GM21723 (cell line): Measurements from ENCODE around the gene ACTA2.

ENCODE experiments used
- ATAC-seq: cut with Tn5 transposase; IDR thresholded peaks from one replicate; pipeline ENCODE4 v1.9.1; 2021; ENCODE audit warnings: mild to moderate bottlenecking, moderate library complexity; ENCODE audit not compliant: unreplicated experiment

Gene ACTA2

DNA sequence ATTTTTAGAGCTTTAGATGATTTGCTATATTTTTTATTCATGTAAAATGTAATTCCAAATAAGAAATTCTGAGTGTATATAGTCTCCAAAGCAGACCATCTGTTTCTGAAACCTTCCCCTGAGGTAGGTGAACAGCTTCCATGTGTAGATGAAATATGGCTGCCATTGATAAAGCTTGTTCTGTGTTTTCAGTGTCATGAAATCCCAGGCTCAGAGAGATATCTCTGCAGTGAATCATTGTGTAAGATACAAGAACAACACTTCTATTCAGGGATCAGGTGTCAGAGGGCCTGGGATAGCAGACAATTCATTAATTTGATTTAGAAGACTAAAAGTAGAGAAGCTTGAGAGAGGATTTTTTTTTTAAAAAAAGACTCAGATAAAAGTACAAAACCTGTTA is 29.1 kb downstream of the ACTA2 start:
- ATAC-seq = no peak

DNA sequence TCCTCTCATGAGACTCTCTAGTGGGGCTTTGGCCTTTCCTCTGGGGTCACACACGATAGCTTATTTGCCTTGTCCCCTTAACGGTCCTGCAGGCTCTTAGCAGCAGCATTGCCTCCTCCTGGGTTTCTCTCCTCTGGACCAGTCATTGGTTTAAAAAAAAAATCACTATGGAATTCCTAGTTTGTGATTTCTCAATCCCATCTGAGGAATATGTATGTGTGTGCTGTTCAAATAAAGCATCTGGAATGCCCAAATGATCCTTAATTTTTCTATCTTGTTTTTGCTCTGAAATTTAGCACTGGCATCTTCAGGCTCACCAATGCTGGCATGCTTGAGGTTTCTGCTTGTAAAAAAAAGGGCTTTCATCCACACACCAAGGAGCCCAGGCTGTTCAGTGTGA is 30.5 kb downstream of the ACTA2 start:
- ATAC-seq = no peak

DNA sequence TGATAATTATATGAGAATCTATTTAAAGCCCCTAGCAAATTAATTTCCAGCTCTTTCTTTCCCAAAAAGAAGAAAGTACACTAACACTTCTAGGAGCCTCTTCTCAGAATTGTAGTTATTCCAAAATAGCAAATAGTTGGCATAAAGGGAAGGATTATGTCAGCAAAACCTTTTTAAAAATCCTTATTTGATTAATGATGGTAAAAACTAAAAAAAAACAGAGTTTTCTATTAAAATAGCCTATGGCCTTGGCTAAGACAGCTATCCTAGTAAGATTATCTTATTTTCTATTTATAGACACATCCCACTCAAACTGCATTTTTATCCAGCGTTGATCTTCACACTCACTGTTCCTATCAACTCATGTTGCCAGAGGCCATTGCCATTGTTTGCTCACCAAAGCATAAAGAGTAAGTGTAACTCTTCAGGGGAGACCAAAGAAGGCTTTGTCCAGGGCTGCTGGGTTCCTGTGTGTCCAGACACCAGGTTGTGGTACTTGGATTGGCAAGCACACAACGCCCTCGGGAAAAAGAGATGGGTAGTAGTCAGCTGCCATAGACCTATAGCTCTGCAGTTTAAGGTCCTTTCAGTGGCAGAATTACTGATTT is 31.5 kb downstream of the ACTA2 start:
- ATAC-seq = no peak

DNA sequence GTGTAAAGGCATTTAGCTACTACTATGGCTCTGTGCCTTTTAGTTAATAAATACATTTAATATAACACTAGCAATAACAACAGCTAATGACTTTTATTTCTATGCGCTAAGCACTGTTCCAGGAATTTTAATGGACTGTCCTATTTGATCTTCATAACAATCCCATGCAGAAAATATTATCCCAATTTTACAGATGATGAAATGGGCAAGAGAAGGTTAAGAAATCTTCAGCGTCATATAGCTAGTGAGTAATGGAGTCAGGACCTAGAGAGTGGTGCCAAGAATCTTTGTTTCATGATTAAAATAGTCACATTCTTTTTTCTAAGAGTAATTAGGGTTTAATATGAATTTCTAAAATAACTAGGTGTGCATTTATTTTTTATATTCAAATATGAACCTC is 32.4 kb downstream of the ACTA2 start:
- no peak for ATAC-seq

DNA sequence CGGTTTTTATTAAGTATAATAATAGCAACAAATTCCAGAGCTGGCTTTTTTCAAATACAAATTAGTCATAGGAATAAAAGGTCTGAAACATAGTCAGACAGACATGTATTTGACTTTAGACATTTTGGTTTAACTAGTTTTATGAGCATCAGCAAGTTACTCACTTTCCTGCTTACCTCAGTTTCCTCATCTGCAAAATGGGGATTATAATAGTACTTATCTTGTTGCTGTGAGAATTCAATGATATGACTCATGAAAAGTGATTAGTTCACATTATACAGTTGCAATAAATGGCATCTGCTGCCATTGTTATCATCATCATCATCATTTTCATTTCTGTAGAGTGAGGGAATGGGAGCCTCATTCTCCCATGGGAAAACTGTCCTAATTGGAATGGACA is 33.5 kb downstream of the ACTA2 start:
- no peak for ATAC-seq

DNA sequence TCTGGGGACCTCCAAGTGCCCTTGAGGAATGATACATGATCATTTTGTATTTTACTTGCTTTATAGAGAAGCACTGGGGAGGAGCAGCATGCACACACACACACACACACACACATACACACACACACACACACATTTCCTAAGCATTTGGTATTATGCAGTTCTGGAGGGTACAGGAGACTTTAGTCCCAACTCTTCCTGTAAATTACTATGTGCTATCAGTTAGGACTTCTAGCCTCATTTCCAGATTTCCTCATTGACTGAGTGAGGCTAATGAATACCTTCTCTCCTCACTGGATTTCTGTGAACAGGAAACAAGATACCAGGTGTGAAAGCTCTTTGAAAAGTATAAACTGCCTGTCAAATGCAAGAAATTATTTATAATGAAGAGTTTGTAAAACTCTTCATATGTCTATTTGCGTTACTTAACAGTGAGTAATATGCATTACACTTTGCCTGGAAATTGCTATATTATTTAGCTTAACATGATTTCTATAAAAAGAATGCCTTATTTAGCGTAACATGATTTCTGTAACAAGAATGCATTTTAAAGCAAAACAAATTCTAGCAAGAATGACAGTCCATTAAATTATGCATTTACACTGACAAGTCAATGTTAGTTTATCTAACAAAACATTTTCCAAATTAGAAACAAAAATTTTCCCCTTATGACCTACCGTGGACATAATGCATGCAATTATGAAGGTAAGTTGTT is 34.2 kb downstream of the ACTA2 start:
- no peak for ATAC-seq

DNA sequence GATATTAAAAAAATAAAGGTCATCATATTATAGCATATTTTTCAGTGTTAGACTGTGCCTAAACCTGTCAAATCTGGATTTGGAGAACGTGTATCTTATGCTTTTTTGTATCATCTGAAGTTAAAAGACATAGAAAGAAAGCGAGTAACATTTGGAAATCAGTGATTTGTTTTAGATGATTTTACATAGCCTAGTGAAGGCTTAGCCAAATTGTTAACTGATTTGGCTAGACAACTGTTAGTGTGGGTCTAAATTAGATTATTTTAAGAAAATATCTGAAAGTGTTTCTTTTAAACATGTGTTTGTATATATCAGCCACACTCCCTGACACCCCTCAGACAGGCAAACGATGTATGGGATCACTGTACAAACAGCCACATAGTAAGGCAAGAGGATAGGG is 35.6 kb downstream of the ACTA2 start:
- no peak for ATAC-seq

DNA sequence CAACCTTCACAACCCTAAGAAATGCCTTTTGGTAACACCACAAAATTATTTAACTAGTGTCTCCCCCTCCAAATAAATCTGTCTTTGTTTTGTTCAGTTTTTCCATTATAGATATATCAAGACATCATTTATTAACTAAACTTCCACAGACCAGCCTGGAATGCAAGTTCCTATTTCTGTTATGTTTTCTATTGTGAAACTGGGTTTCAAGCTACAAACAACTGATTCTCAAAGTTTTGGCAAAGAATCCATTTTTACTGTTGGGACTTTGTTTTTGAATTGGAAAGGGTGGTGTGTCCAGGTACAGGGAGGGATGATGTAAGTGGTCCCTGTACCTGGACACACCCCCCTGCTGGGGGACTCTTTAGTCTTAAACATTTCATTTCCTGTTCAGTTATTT is 36.3 kb downstream of the ACTA2 start:
- ATAC-seq = no peak

DNA sequence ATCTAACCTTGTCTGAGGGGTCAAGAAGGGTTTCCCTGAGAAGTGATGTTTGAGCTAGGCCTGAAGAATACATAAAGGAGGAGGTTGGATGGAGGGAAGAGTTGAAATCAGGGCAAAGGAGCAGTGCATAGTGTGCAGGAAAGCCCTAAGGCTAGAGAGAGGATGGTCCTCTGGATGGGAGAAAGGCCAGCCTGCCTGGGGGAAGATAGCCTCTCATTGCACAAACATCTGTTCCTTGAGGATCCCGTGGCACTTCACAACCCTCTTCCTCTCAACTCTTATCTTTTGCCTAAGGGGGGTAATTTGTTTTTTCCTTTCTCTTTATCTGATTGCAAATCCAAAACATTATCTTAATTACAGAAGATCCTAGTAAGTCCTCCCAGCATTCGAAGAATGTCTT is 36.8 kb downstream of the ACTA2 start:
- ATAC-seq = no peak

DNA sequence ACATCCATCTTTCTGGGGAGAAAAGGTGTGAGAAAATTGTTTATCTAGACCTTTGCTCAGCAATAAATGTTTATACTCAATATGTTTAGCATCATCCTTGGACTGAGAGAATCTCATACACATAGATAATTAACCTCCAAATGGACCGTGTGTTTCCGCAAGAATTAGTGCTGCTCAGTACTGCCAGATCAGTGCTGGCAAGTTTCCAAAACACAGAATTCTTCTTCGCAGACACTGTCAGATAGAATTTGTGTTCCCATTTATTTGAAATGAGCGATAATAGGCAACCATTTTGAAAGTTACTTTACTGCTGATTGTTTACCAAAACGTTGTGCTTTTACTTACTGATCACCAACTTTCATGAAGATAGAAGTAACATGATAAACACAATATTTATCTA is 38.8 kb downstream of the ACTA2 start:
- ATAC-seq = no peak

DNA sequence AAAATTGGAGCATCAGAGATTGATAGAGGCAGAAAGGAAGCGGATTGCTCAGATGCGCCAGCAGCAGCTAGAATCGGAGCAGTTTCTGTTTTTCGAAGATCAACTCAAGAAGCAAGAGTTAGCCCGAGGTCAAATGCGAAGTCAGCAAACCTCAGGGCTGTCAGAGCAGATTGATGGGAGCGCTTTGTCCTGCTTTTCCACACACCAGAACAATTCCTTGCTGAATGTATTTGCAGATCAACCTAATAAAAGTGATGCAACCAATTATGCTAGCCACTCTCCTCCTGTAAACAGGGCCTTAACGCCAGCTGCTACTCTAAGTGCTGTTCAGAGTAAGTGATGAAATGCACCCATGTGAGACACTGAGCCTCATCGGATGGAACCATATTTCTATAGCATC is 39.4 kb downstream of the ACTA2 start:
- ATAC-seq = no peak

DNA sequence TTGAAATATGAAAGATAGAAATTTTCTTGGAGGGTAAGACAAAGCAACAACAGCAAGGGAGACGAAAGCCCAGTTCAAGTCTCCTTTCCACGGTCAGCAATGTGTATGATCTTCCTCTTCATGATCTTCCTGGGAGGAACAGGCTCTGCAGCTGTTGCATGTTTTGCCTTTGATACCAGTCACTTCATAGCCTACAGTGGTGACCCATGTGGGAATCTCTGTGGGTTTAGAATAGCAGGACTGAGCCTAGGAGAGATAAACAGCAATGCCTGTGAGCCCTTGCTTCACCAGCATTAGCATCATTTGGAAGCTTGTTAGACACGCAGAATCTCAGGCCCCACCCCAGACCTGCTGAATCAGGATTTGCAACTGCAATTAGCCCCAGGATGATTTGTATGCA is 40.7 kb downstream of the ACTA2 start:
- ATAC-seq = no peak

DNA sequence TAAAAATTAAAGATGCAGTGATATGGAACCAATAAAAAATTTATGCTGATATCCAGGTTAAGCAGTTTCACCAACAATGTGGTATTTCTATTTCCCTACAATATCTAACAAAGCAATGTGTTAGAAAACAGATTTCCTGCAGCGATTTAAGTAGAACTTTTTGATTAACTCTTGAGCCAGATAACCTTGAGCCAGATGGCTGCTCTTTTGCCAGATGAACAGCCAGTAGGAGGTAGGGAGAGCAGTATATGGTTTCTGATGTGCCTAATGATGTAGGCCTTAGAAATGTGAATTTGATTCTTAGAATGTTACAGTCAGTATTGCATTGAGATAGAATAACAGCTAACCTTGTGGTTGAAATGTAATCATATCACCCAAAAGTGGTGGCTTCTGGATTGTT is 41.5 kb downstream of the ACTA2 start:
- no peak for ATAC-seq

DNA sequence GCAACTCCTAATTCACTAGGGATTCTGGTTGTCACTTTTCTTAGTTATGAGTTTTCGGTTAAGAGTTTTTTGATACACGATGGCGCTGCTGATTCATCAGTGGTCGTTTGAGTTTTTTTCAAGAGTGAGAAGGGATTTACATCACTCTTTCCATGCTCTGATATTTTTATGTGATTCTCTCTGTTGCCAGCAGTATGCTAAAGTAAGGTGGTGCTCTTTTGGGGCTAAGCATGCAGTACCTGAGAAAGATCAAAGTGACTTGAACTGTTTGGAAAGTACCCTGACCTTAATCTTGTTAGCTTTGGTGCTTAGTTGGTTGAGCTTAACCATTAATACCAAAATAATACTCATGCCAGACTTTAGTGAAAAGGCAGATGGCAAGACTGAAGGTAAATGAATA is 44.4 kb downstream of the ACTA2 start:
- ATAC-seq = no peak

DNA sequence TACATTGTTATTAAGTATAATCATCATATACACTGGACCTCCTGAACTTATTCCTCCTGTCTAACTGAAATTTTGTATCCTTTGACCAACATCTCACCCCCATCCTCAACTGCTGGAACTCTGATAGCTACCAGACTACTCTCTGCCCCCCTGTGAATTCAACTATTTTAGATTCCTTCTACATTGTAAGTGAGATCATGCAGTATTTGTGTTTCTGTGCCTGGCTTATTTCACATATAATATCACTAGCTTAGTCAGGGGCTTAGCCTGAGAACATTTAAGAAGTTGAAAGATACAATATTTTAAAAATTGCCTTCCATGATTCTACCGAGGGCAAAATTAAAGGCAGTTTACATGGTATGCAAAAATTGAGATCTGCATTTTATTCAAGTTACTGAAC is 45.7 kb downstream of the ACTA2 start:
- ATAC-seq = no peak

DNA sequence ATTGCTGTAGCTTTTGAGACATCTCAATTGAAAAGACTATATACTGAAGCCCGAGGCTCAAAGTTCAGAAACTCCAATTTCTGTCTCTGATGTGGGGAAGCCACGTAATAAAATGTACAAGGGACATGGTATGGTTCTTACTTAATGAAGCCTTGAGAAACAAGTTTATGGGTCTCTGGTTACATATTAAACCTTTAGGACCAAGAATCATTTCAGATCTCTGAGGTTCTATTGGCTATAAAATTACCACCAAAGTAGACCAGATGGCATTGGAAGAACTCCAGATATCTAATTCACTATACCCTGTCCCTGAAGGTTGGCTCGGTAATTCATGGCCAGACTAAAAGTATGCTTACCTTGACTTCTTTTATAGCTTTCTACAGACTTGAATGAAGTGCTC is 48.9 kb downstream of the ACTA2 start:
- no peak for ATAC-seq

DNA sequence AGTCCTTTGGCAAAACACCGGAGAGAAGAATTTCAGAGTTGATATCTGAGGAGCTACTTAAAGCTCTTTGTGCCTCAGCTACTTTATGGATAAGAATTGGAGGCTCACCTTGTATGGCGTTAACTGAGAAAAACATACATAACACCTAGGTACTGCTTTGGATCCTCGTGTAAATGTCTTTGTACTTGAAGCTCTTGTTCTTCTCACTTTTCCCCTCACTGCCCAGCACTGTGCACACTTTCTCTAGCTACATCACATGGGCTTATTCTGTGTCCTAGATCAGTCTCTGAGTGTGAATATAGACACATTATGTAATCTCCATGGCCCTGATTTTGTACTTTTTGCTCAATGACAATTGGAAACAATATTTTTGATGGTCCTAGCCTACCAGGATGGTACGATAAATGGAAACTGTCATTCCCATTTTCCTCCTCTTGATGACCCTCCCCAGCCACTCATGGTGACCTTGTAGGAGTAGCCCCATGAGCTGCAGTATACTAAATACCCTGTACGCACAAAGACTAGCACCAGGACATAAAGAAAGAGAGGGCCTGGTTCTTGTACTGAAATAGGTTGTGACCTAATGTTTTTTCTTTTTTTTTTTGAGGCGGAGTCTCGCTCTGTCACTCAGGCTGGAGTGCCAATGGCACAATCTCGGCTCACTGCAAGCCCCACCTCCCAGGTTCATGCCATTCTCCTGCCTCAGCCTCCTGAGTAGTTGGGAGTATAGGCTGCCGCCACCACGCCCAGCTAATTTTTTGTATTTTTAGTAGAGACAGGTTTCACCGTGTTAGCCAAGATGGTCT is 50.4 kb downstream of the ACTA2 start:
- peak; percentile 38 for ATAC-seq

DNA sequence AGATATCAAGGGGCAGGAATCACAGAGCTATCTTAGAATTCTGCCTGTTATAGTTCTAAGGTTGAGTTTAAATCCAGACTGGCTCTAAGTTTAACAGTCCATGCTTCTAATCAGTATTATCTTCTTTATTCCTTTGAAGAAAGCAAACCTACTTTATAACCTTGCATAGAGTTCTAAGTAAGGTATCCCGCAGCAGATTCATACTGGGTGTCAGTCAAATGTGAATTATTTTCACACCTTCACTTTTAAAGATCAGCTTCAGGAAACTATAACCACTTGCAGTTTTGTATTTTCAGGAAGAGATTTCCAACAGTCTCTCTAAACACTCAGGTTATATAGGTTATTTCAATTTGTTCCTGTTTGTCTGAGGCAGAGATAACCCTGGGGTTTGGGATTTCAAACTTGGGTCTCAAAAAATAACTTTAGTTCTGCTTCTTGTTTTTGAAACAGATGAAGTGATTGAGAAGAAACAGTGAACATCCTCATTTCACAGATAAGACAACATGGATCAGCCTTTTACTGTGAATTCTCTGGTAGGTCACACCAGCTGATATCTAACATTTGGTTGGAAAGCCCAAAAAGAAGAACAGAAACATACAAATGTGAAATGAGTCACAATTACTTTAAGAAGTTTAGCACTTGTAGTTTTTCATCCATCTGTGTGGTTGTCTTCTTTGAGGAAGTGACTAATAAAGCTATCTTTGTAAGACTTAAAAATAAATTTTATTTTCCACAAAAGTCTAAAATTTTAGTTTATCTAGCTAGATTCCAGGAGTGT is 51.2 kb downstream of the ACTA2 start:
- ATAC-seq = peak; percentile 81

DNA sequence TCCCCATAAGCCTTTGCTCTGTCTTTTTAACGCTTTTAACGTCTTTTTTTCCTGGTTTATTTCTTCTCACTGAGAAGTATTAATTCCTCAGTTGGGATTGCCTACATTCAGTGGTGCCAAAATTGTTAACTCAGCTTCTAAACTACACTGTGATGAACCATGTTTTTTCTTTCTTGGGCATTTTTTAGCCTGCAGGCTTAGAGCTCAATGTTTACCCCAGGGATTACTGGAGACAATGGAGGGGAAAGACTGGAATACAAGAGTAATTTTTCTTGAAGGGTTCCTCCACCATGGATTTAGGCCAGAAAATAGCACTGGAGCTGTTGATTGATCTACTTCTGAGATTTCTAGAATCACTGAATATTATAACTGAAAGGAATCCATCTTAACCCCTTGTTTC is 52.7 kb downstream of the ACTA2 start:
- ATAC-seq = no peak

DNA sequence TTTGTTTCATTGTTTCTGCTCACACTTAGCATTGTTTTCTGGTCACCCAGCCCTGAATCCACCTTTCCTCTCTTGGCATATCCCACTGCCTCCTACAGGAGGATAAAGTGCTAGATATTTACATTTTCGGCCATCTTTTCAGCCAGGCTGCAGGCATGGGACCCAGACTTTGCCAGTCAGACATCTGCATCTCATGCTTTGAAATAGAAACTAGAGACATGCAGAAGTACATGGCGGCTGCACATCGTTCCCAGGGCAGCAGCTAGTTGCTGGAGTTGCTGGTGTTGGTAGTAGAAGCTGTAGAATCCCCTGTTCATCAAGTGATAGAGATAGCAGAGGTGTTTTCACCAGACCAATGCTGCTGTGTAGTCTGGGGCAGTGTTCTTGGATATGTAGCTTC is 53.8 kb downstream of the ACTA2 start:
- ATAC-seq = no peak
